ENCODE measurements around the gene MTA1. TPM values are rescaled to one million over a fixed set of nuclear protein-coding genes. Genes with fewer than 3 reads are reported as not detected.

MTA1 gene
- total RNA-seq, 1 donor from 2014 or later, result 44.1 TPM

GRCh38 chr14:105519946-105520698 is 100.5 kb downstream of the MTA1 start:
- no peak for DNase-seq (ENCODE audit: low read depth, low spot score)

Other genes starting within 250 kb of the MTA1 start
- gene NUDT14, start 238.5 kb upstream of the MTA1 start, total RNA-seq, result 26.9 and 44.8 TPM in 2 replicates
- 53.8 and 90.8 TPM in 2 replicates for gene BTBD6, start 171.3 kb upstream of the MTA1 start, total RNA-seq
- 33.1 and 36.7 TPM in 2 replicates for gene BRF1, start 118.8 kb upstream of the MTA1 start, total RNA-seq
- gene PACS2, start 105.1 kb upstream of the MTA1 start, total RNA-seq, result 45.8 and 52.6 TPM in 2 replicates
- gene TEX22, start 21.3 kb upstream of the MTA1 start, total RNA-seq, result 0.13 and 0.14 TPM in 2 replicates
- gene CRIP2, start 55.0 kb downstream of the MTA1 start, total RNA-seq, result 166 and 183 TPM in 2 replicates
- gene CRIP1, start 67.1 kb downstream of the MTA1 start, total RNA-seq, result 0.46 and 1.4 TPM in 2 replicates
- 14.2 and 25.3 TPM in 2 replicates for gene TEDC1, start 71.4 kb downstream of the MTA1 start, total RNA-seq
- gene TMEM121, start 106.8 kb downstream of the MTA1 start, total RNA-seq, result 8.4 and 15.6 TPM in 2 replicates